HG02588 (cell line): ENCODE measurements around the gene KLHL24.
"Not testable (repeated sequence)": the region's sequence is repeated elsewhere in the genome, so short reads cannot be mapped to it uniquely, and the experiment has no call there.

ENCODE experiments used
- ATAC-seq: cut with Tn5 transposase; IDR thresholded peaks from one replicate; pipeline ENCODE4 v1.9.1; 2021; ENCODE audit warnings: mild to moderate bottlenecking, moderate library complexity; ENCODE audit not compliant: unreplicated experiment

Gene KLHL24

GRCh38 chr3:183634707-183635106, 716 bp upstream of the KLHL24 start:
- no peak for ATAC-seq

- no peak for ATAC-seq
Observed at GRCh38 chr3:183635107-183635430, 354 bp upstream of the KLHL24 start.

DNA sequence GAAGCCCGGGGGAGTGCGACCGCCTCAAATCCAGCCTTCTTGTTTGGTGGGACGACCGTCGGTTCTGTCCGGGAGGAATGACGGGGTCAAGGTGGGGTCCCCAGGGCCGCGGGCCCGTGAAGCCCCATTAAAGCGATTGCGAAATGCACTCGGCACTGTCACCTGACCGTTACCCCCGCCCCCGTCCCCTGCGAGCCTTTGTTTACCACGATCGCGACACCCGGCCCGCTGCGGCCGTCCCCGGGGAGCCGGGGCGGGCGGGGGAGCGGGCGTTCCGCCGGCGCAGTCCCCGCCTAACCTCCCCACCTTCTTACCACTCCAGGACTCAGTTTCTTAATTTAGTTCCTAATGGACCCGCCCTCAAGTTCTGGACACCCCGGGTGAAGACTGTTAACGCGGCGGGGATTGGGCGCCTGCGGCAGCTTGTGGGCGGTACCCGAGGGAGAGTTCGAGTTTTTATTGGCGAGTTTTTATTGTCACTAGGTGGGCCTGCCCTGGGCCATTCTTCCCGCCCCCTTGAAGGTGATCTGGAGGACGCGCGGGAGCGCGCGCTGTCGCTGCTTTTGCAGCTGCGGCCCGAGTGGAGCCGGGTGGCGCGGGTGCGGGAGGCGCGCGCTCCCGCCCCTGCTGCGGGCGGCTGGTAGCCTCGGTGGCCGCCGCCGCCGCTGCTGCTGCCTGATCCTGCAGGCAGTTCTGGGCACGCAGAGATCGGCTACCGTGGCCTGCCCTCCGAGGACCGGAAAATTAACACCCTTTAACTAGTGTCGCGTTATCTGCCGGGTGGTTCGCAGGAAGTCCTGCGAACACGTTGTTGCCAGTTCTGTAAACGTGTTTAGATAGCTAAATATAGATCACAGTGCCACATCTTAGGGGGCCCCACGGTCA, 1.0 kb downstream of the KLHL24 start:
- peak; percentile 85 for ATAC-seq

- no peak for ATAC-seq
Observed at GRCh38 chr3:183637106-183637486, 1.7 kb downstream of the KLHL24 start.

DNA sequence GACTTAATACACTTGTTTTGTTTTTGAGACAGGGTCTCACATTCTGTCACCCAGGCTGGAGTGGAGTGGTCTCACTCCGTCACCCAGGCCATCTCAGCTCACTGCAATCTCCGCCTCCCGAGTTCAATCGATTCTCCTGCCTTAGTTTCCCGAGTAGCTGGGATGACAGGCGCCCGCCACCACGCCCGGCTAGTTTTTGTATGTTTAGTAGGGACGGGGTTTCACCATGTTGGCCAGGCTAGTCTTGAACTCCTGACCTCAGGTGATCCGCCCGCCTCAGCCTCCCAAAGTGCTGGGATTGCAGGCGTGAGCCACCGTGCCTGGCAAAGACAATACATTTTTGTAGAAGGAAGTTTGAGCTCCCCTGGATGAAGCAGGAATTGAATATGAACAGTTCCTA, 2.2 kb downstream of the KLHL24 start:
- not testable (repeated sequence) for ATAC-seq

- ATAC-seq, result no peak
Observed at GRCh38 chr3:183638101-183638852, 2.9 kb downstream of the KLHL24 start.

GRCh38 chr3:183640635-183641034, 5.2 kb downstream of the KLHL24 start:
- not testable (repeated sequence) for ATAC-seq

DNA sequence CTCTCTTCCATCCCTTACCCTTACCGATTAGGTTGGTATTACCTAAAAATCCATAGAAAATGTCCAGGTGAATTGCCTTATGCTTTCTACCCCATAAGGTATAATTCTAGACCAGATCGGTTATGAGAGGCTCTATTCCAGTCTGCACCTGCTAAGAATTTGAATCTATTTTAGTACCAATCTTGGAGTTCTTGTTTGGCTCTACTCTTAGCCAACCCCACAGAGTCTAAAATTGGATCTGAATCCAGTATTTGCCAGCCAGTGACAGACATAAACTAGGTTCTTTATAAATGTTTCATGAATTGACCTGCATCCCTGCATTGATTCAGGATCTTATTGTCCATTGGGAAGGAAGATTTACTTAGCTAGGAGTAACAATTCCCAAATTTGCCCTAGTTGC, 6.5 kb downstream of the KLHL24 start:
- no peak for ATAC-seq

DNA sequence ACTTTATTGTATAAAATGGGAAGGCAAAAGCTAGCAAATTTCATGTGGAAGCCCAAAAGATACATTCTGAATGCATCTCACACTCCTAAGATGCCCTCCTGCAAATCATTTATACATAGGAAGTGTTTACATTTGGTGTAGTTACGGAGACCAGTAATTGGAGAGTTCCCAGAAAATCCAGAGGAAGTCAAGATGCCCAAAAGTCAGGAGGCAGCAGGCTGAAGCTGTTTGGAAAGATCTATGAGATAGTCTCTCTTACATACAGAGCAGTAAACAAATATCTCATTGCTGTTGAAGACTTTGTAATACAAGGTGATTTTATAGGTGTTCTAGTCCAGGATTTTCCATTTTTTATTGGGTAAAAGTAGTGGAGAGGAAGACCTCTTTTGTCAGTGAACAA, 8.8 kb downstream of the KLHL24 start:
- no peak for ATAC-seq

- no peak for ATAC-seq
Observed at GRCh38 chr3:183645254-183645653, 9.8 kb downstream of the KLHL24 start.

DNA sequence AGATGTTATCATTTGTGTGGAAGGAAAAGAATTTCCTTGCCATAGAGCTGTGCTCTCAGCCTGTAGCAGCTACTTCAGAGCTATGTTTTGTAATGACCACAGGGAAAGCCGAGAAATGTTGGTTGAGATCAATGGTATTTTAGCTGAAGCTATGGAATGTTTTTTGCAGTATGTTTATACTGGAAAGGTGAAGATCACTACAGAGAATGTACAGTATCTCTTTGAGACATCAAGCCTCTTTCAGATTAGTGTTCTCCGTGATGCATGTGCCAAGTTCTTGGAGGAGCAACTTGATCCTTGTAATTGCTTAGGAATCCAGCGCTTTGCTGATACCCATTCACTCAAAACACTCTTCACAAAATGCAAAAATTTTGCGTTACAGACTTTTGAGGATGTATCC, 15.1 kb downstream of the KLHL24 start:
- no peak for ATAC-seq

- ATAC-seq, result no peak
Observed at GRCh38 chr3:183653209-183654064, 18.0 kb downstream of the KLHL24 start.

GRCh38 chr3:183654727-183655126, 19.3 kb downstream of the KLHL24 start:
- ATAC-seq, result no peak

- no peak for ATAC-seq
Observed at GRCh38 chr3:183662099-183662498, 26.7 kb downstream of the KLHL24 start.

GRCh38 chr3:183664913-183665381, 29.5 kb downstream of the KLHL24 start:
- no peak for ATAC-seq

DNA sequence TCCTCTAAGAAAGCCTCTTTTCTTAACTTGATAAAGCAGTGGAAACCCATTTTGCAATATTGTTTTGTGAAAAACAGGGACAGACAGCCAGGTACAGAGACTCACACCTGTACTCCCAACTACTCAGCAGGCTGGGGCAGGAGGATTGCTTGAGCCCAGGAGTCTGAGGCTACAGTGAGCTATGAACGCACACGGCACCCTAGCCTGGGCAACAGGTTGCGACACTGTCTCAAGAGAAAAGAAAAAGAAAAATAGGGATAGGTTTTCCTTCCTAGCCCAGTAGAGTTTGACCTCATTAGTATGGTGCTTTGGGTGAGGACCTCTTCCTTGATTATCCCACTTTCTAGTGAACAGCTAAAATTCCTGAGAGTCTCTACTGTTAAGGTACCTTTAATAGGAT, 44.6 kb downstream of the KLHL24 start:
- no peak for ATAC-seq

GRCh38 chr3:183687705-183688104, 52.3 kb downstream of the KLHL24 start:
- no peak for ATAC-seq

DNA sequence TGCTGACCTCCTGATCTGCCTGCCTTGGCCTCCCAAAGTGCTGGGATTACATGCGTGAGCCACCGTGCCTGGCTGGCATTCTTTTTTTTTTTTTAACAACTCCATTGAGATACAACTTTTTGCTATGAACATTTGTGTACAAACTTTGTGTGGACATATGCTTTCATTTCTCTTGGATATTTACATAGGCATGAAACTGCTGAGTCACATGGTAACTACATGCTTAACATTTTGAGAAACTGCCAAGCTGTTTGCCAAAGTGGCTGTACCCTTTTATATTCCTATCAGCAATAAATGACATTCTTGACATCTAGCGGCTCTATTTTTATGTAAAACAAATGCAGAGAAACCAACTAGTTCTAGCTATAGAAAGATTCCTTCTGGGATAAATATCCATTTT, 53.5 kb downstream of the KLHL24 start:
- no peak for ATAC-seq

- ATAC-seq, result not testable (repeated sequence)
Observed at GRCh38 chr3:183689621-183690020, 54.2 kb downstream of the KLHL24 start.

DNA sequence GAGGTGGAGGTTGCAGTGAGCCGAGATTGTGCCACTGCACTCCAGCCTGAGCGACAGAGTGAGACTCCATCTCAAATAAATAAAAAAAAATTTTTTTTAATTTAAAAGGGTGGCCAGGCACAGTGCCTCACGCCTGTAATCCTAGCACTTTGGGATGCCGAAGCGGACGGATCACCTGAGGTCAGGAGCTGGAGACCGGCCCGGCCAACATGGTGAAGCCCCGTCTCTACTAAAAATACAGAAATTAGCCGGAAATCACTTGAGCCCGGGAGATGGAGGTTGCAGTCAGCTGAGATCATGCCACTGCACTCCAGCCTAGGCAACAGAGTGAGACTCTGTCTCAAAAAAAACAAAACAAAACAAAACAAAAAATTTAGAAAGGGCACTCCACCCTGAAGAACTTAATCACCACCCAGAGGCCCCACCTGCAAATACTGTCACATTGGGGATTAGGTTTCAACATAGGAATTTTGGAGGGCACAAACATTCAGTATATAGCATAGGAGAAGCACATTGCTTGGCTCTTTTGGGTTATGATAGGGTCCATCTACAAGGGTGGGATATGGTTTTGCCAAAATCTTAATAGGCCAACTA, 55.1 kb downstream of the KLHL24 start:
- no peak for ATAC-seq

GRCh38 chr3:183692436-183692835, 57.0 kb downstream of the KLHL24 start:
- ATAC-seq, result no peak
